NCI-H2107 treated with DMSO at 0.1 percent for 48 hours (cell line): ENCODE results near the gene NTM.

Experiments
- DNase-seq: peaks from one replicate; lab custom pipeline; 2025; ENCODE audit not compliant: unreplicated experiment; lab: John Stamatoyannopoulos, UW

The NTM gene

DNA sequence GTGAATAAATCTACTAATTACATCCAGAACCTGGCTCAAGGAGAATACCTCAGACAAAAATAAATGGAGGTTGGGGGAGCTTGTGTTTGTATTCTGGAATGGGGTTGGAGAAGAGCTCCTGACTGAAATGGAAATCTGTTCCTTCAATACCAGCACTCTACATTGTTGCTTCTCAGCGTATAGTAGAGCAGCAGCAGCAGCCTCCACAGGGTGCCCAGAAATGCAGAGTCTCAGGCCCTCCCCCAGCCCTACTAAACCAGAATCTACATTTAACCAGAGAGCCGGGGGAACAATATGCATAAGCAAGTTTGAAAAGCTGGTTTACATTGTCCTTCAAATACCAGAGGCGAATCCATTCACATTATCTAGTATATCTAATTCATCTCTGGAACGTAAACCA lies 474.8 kb downstream of the NTM start:
- no peak for DNase-seq

DNA sequence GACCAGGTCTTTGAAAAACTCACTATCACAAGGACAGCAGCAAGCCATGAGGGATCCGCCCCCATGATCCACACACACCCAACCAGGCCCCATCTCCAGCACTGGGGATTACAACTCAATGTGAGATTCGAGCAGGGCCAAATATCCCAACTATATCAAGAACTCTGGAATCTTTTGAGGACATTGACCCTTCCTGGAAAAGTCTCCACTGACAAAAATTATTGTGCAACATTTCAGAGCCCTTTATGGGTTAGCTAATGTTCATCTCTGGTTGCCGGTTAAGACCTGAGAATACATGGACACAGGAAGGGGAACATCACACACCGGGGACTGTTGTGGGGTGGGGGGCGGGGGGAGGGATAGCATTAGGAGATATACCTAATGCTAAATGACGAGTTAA lies 479.1 kb downstream of the NTM start:
- DNase-seq, result no peak

DNA sequence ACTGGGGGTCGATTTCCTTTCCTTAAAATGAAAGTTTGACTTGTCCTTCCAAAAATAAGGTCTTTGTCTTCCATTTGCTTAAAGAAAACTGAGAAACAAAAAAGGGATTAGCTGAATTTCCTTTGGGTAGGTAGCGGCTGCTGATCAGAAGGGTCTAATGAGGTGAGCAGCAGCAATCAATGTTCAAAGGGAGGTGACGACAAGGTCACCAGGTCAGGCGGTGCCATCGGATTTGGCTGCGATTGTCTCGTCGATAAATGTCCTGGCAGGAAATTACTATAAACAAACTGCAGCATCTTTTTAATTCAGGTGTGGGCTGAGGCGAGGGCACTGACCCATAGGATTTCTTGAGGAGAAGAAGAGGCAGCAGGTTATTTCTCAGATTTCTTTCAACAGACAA lies 480.1 kb downstream of the NTM start:
- DNase-seq, result no peak

DNA sequence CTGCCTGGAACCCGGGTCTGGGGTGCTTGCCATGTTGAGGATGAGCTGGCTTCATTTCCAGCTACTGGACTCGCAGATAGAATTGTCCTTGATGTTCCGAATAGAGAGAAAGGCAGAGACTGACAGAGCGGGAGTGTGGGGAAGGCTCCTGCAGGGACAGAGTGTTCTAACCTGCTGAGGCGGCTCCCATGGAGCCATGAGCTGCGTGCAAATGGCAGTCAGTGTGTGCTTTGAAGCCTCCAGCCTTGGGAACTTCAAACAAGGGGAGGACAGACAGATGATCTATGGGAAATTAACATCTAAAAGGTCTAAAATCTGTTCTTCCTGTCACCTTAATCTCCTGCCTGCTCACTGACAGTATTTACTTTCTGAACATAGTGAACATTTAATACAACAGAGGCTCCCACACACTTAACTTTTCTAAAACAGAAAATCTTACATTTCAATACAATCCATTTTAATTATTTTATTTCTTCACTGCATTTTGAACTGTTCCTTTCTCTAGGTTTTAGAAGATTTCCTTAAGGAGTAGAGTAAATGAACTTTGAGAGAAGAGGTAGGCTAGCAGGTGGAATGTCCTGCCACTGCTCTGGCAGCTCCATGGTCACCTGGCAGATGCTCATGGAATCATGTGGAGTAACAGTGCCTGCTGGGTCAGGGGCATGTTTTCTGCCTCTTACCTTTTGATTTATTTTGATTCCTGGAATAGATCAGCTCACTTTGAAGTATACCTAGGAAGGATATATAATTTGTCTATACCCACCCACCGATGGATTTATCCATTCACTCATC lies 481.7 kb downstream of the NTM start:
- no peak for DNase-seq

DNA sequence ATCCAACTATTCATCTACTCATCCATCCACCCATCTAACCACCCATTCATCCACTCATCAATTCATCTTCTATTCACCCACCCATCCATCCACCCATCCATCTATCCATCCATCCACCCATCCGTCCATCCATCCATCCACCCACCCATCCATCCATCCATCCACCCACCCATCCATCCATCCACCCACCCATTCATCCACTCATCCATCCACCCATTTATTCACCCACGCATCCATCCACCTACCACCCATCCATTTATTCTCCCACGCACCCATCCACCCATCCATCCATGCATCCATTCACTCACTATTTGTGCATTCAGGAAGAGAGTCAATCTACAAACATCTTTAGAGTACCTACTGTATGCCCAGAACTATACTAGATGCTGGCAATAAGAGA lies 482.3 kb downstream of the NTM start:
- DNase-seq, result no peak

DNA sequence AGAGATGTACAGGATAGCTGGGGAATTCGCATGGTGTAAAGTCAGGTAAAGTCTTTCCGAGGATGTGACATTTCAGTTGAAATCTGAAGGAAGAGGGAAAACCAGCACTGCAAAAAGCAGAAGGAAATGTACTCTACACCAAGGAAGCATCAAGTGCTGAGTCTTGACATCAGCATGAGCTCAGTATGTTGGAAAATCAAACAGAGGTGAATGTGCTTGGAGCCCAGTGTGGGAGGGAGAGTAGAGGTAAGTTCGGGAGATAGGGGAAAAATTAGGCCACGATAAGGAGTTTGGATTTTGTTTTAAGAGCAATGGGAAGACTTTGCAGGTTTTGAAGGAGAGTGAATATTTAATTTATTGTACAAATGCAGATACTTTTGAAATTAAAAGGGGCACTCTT lies 484.0 kb downstream of the NTM start:
- no peak for DNase-seq

DNA sequence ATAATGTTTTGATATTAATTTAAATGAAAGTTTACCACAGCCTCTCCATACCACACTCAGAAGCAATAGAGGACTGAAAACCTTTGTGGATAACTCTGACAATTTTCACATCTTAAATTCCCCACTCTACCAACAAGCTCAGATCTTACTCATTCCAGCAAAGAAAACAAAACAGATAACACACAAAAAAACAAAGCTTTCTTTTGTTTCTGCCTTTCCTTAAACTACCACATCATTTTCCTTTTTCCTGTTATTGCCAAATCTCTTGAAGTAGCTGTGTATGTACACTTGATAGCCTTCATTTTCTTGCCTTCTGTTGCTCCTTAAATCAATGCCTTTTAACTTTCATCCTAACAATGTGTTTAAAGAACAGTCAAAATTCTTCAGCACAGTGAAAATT lies 484.9 kb downstream of the NTM start:
- DNase-seq, result no peak

DNA sequence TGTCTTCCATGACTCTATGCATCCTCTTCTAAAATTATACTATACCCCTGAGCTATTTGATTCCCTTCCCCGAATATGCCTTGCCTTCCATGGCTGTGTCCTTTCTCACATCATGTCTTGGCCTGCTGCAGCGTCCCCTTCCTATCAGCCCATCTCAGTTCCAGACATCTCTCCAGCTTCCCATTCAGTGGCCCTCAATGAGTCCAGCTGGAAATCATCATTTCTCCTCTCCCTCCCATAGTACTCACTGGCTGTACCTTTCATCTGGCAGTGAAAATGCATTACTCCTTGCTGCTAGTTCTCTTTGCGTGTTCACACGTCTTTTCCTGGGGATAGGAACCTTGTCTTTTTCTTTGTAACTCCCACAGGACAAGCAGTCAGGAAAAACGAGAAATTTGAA lies 486.8 kb downstream of the NTM start:
- no peak for DNase-seq

DNA sequence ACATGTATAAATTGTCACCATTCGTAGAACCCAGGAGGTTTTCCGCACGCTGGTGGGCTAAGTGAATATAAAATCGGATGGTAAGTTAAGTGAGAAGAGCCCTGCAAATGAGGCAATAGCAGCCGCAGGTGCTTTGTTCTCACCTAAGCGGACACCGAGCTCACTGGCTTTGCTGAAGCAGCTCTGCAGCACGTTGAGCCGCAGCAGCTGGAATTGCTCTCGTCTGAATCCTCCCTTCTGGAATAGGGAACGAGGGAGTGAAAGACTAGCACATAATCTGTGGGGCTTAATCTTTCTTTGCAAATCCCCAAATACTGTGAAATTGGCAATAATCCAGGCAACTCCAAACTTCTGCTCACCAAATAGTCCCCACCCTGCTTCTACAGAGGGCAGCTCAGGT lies 488.1 kb downstream of the NTM start:
- no peak for DNase-seq

DNA sequence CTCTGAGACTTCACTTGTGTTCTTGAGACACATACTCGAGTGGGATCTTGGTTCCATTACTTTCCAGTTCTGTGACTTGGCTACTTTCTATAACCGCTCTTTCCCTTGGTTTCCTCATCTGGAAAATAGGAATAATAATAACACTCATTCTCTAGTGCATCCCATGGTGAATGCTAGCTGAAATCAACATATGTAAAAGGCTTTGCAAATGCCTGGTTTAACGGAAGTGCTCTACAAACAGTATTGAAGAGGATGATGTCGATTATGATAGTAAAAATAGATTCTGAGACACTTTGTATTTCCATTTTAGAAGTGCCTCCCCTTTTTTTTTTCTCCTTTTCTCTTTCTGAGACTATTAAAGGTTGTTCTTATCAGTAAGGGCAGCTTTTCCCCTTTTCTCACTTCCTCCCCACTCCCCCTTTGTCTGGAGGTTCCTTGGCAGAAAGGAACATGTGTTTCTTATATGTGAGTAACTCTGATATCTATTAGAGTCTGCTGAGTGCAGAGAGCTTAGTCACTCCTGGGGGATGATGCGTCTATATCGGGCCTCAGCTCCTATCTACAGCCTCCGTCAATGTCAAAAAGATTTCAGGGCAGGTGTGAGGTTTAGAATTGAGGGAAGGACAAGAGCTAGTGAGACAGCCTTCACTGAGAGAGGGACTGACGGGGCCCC lies 489.3 kb downstream of the NTM start:
- no peak for DNase-seq

DNA sequence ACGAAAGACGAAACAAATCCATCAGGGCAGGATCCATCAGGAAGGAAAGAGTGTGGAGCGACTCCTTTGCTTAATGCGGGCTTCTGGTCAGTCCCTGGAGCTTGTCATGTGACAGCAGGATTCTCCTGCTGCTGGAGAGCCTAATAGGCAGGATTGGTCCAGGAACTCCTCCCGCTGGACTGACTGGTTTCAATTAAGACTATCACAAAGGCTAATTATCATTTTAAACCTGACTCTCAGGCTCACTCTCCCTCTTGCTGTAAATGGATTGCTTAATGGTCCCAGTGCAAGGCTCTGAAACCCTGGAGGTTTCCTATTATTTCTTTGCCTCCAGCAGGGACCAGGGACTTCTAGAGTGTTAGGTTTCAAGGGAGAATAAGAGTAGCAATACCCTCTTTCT lies 493.8 kb downstream of the NTM start:
- DNase-seq, result no peak

DNA sequence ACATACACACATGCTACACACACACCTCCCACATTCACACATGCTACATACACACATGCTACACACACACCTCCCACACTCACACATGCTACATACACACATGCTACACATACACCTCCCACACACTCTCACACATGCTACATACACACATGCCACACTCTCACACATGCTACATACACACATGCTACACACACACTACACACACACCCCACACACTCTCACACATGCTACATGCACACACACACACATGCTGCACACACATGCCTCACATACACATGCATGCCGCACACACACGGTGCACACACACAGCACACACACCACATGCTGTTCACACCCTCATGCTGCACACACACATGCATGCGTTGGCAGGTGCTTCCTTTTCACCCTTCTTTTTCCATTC lies 495.4 kb downstream of the NTM start:
- no peak for DNase-seq

DNA sequence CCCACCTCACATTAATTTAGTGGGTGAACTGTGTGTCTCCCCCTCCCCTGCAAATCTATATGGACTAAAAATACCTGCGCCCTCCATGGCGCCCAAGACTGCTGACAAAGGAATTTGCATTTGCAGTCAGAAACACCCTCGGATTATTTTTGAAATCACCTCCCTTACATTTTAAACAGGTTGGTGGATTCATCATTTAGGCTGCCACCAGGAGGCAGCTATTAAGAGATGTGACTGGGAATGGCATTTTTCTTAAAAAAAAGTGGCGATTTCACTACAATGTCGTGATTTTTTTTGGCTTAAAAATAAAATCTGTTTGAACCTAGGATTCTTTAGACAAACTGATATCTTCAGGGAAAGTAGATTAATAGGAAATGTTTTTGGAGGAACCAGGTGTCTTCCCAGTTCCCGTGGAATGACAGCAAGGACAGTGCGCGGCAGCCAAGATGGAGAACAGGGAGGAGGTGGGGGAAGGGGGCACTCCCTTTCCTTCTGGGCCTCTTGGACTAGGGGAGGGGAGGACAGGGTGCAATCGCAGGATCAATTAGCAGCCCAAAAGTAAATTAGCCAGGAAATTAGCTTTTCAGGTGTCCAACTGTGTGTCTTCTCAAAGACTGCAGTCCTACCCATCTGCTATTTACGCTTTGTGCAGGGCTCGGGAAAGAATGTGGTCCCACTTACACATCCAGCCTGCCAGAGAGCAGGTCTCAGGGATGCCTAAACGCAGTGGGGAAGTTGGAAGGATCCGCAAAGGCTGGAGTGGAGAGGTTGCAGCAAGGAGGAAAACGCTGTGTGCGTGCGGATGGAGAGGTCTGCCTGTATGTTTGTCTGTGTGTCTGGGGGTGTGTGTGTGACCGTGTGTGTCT lies 496.4 kb downstream of the NTM start:
- DNase-seq, result no peak

DNA sequence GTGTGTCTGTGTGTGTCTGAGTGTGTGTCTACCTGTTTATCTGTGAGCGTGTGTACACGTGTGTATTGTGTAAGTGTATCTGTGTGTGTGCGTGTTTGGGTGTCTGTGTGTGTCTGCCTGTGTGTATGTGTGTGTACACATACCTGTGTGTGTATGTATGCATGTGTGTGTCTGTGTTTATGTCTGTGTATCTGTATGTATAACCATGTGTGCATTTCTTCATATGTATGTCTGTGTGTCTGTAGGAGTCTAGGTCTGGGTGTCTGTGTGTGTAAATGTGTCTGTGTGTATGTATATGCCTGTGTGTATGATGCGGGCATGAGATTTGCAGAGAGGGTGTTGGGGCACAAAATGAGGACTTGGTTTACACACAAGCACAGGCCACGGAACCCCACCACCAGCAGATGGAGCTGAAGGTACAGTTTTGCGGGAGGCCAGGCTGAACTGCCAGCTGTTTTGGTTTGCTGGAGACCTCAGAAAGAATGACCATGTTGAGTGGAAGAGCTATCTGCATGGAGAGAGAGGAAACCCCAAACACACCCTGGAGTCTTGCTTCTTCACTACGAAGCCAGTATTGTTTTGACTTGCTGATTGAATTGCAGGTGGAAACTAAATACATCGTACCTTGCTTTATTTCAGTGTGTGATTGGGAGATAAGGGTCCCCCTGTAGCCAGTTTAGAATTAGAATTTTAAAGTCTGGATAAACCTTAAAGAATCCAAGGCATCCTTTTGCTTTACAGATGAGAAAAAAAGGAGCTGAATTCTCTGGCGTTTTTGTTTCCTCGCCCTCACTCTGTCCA lies 497.2 kb downstream of the NTM start:
- DNase-seq, result peak; percentile 52

DNA sequence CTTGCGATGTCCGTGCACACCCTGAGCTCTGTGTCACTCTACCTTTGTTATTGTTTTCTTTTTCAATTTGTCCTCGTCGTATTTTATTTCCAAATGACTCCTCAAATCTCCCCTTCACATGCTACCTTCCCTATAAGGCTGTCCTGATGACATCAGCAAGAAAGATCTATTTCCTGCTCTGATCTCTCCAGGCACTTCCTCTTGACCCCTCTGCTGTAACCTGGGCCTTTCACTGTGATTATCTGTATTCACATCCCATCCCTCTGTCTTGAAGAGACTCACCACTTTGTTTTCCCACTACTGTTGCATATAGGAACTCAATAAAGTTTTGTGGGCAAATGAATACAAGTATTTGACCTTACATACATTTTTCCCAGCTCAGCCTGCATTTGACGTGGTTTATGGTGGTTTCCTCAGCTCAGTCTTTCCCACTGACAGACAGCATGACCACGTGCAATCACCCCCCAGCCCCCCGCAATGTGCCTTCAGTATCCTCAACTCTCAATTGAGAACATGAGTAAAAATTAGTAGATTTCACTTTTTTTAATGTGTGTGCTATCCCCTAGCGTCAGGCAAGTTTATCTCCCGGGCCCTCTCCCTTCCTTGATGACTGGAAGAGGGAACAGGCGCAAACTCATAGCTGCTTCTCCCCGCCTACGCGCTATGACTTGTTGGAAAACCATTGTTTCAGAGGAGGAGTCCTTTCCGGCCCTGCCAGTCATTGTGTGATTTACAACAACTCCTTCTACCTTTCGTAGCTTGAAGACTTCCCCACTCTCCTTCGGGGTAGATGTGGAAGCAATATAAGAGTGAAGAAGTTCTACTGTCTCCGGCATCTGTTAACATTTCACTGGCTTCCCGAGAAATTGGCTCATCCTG lies 498.5 kb downstream of the NTM start:
- no peak for DNase-seq

DNA sequence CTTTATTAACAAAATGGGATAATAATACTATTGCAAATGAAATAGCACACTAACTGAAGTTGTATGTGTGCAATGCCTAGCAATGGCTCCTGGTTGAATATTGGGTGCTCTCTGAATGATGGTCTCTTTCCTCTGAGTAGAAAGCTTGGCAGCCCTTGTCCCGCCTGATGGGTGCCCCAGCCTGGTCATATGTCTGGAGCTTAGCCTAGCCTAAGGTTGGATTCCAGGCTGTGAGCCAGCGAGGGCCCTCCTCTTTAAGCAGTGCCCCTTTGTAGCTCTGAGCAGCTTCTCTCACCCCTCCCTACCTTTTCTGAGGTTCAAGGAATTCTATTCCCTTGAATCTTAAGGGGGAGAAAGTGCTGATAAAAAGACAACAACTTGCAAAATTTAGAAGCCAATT lies 499.9 kb downstream of the NTM start:
- DNase-seq, result no peak

DNA sequence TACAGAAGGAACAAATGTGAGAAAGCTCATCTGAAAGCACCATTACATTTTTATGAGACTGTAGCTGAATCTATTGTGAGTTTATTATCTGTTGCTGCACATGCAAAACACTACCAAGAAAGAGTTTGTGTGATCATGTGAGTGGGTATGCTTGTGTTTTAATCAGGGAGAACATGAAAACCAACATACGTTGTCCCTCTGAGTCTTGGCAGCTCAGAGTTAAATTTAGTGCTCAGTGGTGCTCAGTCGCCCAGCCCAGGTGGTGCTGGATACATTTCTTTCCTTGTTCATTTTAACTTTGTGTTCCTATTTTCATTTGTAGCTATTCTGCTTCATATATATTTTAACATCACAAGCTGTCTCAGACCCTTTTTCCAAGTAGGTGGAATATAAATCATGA lies 500.6 kb downstream of the NTM start:
- DNase-seq, result no peak

DNA sequence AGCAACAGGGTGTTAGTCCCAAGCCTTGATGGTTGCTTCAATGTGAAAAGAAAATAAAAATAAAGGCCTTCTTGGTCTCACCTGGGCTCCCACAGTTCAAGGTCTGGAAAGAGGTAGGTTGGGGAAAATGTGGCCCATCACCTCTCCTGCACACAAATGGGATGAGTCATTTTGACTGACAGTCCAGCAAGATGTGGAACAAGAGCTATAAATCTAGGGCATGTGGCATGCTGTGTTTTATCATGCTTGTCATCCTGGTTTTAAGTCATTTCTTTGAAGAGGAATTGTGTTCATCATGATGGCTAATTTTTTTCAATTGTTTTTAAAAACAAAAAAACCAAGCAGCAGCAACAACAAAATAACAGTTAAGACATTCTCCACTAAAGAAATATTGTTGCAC lies 503.7 kb downstream of the NTM start:
- DNase-seq, result no peak

DNA sequence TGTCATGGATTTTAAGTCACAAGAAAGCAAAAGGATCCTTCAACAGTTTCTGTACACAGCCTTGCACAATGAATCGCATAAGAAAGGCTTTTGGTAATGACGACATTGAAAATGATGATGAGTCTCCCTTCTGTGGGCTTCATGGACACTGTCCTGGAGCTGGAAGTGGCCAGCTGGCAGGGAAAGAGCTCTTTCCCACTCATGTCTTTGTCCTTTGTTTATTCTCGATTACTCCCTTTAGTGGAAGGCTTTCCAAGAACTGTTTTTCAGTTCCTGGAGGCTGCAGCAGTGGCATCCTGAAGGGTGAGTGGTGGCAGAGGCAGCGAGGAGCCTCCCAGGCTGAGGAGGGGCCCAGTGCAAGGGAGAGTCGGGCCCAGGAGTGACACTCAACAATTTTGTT lies 505.2 kb downstream of the NTM start:
- DNase-seq, result no peak

DNA sequence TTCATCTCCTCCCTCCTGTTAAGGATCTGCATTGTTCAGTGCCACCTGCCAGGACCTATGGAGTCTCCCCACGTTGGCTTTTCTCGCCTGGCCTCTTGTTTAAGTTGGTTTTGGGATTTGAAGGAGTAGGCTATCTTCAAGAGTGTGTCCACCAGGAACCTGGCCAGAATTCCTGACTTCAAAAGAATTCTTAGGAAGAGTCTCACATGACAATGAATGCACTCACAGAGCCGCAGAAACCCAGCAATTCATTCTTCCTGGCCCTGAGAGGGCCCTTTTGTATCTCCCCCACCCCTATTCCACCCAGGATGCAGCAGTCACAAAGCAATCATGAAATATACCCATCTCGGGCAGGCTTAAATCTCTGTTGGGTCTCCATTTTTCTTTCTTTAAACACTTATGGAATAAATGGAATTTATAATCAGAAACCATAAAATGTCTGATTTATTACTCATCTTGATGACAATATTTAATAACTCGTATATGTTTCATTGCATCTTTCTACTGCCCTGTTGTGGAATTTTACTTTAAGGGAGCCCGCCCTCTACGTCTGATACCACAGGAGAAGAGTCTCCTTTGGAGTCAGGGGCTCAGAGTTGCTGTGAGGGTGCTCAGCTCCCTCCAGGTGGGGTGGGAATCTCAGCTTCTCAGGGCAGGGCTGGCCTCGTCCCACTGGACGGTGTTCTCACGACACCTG lies 507.0 kb downstream of the NTM start:
- no peak for DNase-seq
